Stimulated activated CD8-positive, alpha-beta memory T cell treated with anti-CD3 and anti-CD28 coated beads, Interleukin-15, amount 100 ng/mL, for 4 hours (primary cell): Measurements from ENCODE around the gene MYOG.

Source experiments
- DNase-seq, 2 donors: peaks; one replicate each; pipeline ENCODE4 v3.0.0-alpha.2; 2020; ENCODE audit warnings: low read depth in 2 of 2

MYOG gene

GRCh38 chr1:203072002-203072602, 13.7 kb downstream of the MYOG start:
- no peak for DNase-seq

DNA sequence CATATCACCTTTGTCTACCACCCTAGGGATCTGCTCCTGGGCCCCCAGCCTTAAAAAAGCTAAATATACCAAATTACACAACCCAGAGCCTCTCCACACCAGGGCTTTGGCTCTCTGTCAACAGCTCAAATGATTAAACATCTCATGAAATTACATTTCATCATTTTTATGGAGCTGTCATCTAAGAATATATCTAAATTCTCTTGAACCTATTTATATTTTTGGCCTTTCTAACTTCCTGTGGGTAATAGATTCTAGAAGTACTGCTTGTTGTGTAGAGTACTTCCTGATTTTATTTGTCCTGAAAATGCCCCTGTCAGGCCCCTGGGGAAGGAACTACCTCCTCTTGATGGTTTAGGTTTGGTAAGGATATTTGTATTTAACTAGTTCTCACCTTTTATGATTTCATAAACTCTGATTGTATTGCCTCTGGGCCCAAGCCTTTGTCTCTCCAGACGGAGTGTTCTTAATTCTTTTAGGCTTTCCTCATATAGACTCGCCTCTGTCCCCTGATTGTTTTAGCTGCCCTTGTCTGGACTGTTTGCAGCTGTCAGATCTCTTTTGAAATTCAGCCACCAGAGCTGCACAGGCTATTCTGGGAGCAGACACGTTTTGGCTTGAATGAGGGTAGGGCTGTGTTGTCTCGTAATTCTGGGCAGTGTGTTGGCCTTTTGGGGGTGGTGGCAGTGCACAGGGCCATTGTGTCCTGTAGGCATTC, 16.6 kb downstream of the MYOG start:
- DNase-seq, result no peak

- DNase-seq, result no peak
Measured at GRCh38 chr1:203066965-203067364, 18.8 kb downstream of the MYOG start.

- DNase-seq, result no peak
Measured at GRCh38 chr1:203065986-203066385, 19.8 kb downstream of the MYOG start.

DNA sequence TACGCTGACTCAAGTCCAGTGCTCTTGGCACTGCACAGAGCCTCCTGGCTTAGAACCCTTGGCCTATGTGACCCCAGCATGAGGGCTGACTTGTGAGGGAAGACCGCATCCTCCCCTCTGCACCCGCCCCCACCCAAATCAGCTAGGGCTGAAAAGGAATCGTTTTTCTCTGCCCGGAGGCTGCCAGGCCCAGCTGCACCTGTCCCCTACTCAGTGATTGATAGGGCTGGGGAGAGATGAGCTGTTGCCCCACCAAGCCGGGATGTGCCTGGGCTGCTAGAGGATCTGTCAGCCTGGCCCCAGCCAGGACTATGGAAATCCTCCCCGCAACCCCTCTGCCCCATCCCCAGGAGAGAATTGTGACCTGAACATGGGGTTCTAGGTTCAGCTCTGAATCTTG, 20.6 kb downstream of the MYOG start:
- no peak for DNase-seq

- no peak for DNase-seq
Measured at GRCh38 chr1:203063287-203063686, 22.5 kb downstream of the MYOG start.

GRCh38 chr1:203060115-203060514, 25.7 kb downstream of the MYOG start:
- no peak for DNase-seq

DNA sequence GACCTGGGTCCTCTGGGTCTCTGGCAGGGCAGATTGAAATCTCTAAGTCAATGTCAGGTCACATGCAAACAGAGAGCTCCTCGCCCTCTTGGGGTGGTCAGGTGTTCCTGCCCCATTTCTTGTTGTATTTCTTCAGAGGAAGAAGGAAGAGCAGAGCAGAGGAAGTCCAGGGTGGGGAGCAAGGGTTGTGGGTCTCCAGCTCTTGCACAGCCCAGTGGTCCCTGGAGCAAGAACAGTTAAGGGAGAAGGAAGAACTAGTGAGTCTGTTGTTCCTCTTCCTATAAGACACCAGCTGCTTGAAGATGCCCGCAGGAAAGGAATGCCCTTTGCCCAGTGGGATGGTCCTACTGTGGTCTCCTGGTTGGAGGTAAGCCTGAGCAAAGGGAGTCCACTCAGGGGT, 26.3 kb downstream of the MYOG start:
- DNase-seq, result no peak

DNA sequence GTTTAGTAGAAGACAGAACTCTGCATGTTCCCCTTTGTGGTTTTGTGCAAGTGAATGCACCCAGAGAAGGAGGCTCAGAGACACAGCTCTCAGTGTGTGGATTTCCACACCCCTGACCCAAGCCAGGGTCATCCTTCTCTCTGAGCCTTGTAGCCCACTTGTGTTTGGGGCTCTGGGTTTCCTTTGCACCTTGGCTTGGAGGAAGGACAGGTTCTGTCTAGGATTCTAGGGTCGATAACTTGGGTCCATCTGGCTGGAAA, 27.2 kb downstream of the MYOG start:
- no peak for DNase-seq

- no peak for DNase-seq
Measured at GRCh38 chr1:203057911-203058675, 27.7 kb downstream of the MYOG start.

DNA sequence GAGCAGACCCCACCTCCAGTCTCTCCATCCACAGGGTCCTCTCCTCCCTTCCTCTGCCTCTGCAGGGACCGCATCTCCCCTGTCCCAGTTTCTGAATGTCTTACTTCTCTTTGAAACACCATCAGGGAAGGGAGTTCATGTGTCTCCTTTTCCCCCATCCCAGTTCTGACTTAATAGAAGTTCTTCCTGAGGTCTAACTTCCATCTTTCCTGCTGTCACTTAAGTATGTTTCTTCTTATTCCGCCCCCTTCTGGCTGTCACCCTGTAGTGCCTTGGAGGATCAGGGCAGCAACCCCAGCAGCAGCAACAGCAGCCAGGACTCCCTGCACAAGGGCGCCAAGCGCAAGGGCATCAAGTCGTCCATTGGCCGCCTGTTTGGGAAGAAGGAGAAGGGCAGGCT, 29.3 kb downstream of the MYOG start:
- DNase-seq, result no peak

- no peak for DNase-seq
Measured at GRCh38 chr1:203056012-203056411, 29.8 kb downstream of the MYOG start.

DNA sequence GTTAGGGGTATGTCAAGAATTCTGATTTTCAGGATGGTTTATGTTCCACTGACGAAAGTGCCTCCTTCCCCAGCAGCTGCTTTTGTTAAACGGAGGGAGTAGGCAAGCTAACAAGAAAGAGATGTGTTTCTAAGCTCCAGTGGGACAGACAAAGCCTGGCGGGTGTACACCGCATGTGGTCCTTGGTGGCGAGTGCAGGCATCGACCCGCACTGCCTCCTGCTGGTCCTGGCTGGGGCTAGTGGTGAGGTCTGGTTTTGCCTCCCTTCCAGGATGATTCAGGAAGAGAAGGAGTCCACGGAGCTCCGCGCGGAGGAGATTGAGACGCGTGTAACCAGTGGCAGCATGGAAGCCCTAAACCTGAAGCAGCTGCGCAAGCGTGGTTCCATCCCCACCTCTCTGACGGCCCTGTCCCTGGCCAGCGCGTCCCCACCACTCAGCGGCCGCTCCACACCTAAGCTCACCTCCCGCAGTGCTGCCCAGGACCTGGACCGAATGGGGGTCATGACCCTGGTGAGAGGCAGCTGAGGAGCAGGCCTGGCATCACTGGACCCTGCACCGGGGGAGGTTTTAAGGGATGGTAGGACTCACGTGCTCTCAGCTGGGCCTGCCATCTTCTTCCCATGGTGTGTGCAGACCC, 30.5 kb downstream of the MYOG start:
- DNase-seq, result no peak

DNA sequence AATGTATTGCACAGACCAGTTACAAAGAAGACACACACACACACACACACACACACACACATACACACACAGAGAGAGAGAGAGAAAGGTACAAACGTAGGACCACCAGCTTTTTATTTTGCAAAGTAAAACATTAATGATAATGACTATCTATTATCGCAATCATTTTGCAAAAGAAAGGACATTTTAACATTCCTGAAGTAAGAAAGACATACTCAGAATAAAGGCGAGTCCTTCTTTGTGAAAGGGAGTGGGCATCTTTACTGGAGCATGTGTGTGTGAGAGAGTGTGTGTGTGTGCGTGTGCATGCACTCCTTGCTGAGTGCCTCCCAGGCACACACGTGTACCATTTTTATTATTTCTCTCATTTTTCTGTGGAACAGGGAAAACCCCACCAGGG, 31.2 kb downstream of the MYOG start:
- DNase-seq, result no peak

DNA sequence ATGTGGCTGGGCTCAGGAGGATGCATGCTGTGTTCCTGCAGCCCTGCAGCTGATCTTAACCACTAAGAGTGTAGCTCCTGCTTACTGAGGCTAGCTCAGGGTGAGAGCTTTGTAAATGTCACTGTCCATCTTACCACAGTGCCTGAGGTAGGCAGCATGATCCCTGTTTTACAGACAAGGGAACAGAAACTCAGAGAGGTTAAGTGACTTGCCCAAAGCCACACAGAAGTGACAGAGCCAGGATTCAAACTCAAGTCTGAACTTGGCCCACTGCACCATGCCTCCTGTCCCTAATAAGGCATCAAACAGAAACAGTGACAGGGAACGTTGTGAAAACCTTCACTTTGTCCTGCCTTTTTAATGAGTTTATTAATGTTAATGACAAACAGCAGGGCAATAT, 31.6 kb downstream of the MYOG start:
- DNase-seq, result no peak

DNA sequence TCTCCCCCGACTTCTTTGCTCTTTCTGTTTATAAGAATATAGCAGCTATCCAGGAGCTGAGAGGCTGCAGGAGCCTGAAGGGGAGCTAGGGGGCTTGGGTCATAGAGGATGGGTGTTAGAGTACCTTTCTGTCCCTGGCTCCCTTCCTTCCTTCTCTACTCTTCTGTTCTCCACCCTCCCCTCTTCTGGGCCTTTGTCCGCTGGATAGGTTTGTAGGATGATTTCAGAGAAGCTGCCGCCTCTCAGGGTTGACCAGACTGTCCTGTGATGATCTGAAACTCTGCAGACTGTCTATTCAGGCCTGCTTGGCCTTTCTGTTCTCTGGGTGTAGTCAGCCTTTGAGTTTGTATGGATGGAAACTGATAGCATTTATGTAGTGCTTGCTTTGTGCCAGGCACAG, 33.2 kb downstream of the MYOG start:
- DNase-seq, result no peak

DNA sequence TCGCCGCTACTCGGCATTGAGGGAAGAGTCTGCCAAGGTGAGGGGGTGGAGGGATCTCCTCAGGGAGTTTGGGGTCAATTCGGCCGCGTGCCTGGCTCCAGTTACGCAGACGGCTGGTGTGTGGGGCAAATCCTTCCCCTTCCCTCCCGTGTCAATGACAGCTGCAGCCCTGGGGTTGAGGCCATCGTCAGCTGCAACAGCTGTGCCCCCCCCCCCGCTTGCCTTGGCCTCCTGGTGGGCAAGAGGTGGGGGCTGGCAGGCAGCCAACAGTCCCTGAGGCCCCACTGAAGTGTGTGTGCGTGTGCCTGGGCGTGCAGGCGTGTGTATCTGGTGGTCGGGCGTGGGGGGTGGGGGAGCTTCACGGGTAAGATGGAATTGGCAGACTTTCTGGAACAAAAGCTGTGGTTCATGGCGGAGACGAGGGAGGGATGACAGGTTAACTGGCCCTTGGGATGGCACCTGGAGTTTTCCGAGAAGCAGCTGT, 33.9 kb downstream of the MYOG start:
- DNase-seq, result no peak

DNA sequence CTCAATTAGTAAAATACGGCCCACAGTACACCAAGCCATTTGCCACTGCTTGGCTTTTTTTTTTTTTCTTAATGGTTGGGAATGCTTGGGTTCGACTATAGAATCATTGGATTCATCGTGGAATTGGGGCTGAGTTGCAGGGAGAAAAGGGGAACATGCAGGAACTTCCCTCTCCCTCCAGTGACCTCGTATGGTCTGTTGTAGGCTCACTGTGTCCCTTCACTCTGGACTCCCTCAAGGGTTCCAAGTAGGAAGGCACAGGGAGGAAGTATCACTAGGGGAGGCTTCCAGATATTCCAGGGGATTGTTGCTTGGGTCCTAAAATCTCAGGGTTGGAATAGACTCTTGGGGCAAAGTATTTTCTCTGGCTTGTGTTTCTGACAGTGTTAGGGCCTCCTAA, 35.0 kb downstream of the MYOG start:
- no peak for DNase-seq

GRCh38 chr1:203049576-203050180, 36.1 kb downstream of the MYOG start:
- no peak for DNase-seq

DNA sequence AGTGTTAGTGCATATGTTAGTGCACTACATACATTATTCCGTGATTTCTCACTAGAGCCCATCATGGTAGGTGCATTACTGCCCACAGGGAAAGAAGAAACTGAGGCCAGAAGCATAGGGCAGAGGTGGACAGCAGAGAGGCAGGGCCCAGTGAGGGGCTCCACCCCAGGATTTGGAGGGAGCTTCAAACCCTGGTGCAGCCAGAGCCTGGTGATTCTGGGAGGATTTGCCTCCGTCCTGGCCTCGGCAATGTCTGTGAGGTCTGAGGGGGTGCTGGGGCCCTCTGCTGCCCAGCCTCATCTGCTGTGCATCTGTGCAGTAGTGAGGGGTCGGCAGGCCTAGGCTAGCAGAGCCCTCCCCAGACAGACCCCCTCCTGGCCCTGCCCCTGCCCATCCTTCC, 36.7 kb downstream of the MYOG start:
- no peak for DNase-seq

GRCh38 chr1:203048555-203049051, 37.2 kb downstream of the MYOG start:
- DNase-seq, result no peak

GRCh38 chr1:203048086-203048485, 37.7 kb downstream of the MYOG start:
- DNase-seq, result no peak
